HG03558 (cell line): ENCODE results near the gene FFAR1.
A peak's percentile ranks its signal among the peaks of the same experiment; 100 is the strongest.

Experiments used
- ATAC-seq: cut with Tn5 transposase; IDR thresholded peaks from one replicate; pipeline ENCODE4 v1.9.1; 2021; ENCODE audit warnings: moderate number of reproducible peaks; ENCODE audit not compliant: unreplicated experiment; ENCODE audit errors: extremely low read depth

The FFAR1 gene

GRCh38 chr19:35314858-35315470, 32.7 kb upstream of the FFAR1 start:
- ATAC-seq, result no peak

GRCh38 chr19:35315883-35316282, 31.8 kb upstream of the FFAR1 start:
- no peak for ATAC-seq

- no peak for ATAC-seq
Measured at GRCh38 chr19:35316560-35316959, 31.1 kb upstream of the FFAR1 start.

GRCh38 chr19:35317464-35318043, 30.1 kb upstream of the FFAR1 start:
- ATAC-seq, result no peak

DNA sequence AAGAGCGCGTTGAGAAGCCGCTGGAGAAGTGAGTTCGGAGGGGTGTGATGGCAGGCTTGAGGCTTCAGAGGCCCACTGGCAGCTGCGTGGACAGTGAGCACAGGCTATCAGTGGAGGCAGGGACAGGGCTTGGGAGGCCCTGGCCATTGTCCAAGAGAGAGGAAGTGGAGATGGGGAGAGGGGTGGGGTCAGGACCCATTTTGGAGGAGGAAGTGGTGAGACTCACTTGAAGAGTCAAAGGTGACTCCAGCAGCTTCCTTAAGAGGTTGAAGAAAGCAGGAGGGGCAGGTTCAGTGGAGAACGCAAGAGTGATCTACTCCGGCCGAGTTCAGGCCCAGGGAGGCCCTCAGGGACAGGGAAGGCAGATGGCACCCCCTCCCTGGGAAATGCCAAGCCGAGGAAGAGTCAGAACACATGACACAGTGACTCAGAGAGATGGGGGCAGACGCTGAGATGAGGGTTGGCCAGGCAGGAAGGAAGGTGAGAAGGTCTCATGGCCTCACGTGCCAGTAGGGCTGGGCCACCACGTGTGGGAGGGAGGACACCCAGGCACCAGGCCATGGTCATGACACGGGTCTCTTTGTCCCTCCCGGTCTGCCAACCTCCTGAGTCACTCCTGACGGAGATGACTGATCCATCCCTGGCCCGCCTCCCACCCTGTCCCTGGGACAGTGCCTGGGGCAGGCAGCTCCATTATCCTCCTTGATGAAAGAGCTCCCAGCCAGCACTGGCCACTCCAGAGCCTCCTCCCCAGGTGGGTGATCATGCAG, 28.8 kb upstream of the FFAR1 start:
- no peak for ATAC-seq

GRCh38 chr19:35320065-35320713, 27.5 kb upstream of the FFAR1 start:
- ATAC-seq, result no peak

- no peak for ATAC-seq
Measured at GRCh38 chr19:35321291-35321690, 26.4 kb upstream of the FFAR1 start.

GRCh38 chr19:35322014-35322413, 25.7 kb upstream of the FFAR1 start:
- ATAC-seq, result no peak

GRCh38 chr19:35327642-35328041, 20.1 kb upstream of the FFAR1 start:
- no peak for ATAC-seq

DNA sequence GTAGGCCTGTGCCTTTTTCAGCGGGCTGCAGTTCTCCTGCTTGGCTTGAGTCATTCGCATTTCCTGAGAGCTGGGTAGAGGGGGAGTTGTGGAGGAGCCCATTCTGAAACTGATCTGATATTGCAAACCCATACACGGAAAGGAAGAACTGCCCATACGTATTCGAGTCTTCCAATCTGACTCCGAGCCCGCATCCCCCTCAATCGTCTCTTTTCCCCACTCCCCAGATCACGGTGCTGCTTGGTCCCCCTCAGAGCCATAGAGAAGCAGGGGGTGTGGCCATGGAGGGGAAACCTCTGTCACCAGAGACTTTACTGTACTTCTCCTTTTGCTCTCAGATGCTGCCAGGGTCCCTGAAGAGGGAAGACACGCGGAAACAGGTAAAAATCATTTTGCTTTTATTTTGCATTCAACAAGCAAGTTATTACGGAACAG, 18.8 kb upstream of the FFAR1 start, which contains the start of gene CD22:
Gene CD22 (plus strand): TSS at position 337 of the 435 bp plus-strand sequence. CDS start 2,854 bp downstream, outside the sequence.
- ATAC-seq, result no peak

- ATAC-seq, result no peak
Measured at GRCh38 chr19:35329323-35329722, 18.4 kb upstream of the FFAR1 start.

DNA sequence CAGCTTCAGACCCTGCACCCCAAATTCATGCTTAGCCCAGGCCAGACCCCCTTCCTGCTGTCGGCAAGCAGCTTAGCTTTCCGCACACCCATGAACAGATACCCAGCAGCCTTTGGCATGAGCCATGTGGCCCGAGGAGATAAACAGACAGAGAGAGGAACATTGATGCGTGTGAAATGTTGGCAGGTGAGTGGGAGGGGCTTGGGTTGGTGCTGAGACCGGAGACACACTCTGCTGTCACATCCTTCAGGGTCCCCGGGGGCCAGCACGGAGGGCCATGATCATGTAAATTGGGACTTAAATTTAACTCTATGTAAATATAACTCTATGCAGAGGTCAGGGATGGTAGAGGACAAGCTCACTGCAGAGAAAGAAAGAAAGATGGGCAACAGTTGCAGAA, 17.2 kb upstream of the FFAR1 start:
- ATAC-seq, result peak; percentile 27

DNA sequence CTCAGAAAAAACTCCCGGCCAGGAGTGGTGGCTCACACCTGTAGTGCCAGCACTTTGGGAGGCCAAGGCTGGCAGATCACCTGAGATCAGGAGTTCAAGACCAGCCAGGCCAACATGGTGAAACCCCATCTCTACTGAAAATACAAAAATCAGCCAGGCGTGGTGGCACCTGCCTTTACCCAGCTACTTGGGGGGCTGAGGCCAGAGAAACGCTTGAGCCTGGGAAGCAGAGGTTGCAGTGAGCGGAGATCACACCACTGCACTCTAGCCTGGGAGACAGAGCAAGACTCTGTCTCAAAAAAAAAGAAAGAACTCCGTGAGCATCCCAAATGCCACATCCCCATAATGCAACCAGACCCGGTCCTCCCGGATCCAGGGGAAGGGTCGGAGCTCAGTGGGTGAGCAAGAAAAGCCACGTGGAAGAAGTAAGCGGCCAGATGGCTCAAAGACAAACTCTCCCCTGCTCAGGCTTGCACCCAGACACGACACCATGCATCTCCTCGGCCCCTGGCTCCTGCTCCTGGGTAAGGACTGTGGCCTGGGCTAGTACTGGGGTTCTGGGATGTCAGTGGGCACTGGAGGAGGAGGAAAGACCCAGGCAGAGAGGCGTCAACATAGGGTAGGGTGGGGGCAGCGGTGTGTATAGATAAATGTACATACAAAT, 16.0 kb upstream of the FFAR1 start:
- no peak for ATAC-seq

- ATAC-seq, result no peak
Measured at GRCh38 chr19:35332817-35333216, 14.9 kb upstream of the FFAR1 start.

DNA sequence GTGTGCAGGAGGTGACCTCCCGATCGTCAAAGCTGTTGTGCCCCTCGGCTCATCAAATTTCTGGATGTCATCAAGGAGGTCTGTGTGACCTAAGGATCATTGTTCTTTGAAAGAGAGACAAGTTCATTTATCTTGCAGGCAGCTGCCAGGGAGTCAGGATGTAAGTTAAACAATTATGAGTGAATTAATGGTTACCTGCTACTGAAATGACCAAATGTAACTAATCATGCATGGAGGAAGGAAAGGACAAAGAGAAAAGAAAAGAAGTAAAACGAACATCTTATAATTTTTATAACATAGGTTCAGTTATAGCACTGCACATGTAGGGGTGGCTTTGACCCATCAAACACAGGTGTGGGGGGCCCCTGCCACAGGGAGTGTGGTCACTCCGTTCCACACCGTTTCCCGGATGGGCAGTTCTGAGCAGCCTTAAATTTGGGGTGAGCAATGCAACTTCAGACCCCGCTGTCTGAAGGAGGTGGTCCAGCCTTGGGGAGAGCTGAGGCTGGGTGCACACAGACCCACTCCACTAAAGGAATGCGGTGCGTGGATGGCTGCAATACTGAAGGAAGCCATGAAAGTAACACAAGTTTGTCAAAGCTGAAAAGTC, 13.5 kb upstream of the FFAR1 start:
- ATAC-seq, result no peak

DNA sequence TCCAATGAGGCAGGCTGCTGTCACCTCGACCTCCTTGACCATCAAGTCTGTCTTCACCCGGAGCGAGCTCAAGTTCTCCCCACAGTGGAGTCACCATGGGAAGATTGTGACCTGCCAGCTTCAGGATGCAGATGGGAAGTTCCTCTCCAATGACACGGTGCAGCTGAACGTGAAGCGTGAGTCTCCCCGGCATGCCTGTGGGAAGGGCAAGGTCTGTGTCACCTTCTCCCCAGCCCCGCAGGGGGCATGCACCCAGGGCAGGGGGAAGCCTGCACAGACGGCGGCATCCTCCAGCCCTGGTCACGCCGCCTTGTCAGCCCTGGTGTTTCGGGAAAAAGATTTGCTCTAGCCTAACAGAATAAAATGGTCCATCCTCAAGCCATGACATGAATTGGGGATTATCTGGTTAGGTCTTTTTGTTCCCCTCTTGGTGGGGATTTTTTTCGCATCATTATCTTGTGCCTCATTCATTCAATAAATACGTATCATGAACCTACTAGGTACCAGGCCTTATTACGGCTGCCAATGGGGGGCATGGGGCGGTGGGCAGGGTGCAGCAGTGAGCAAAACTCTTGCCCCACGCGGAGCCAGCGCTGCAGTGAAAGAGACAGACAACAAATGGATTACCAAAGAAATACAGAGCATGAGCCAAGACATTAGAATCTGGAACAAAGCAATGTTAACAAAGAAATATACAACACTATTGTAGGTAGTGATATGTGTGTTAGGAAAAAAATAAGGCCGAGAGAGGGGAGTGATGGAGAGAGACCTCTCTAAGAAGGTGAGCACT, 11.3 kb upstream of the FFAR1 start:
- ATAC-seq, result no peak

- ATAC-seq, result no peak
Measured at GRCh38 chr19:35337097-35337983, 10.4 kb upstream of the FFAR1 start.

DNA sequence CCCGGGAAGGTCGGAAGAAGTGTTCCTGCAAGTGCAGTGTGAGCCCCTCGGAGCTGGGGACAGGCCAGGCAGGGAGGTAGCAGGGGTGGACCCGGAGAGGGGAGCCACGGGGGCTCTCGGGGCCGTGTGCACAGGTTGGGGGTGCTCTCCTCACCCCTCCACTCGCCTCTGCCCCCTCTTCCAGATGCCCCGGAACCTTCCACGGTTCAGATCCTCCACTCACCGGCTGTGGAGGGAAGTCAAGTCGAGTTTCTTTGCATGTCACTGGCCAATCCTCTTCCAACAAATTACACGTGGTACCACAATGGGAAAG, 9.8 kb upstream of the FFAR1 start:
- no peak for ATAC-seq
